ENCODE data around the gene CUEDC1. TPM values are rescaled to one million over a fixed set of nuclear protein-coding genes. Genes with fewer than 3 reads are reported as not detected.

The CUEDC1 gene
- total and polyA plus RNA-seq, 2 of the 13 experiments (the other 11 are each of a cell fraction or from before 2014, with no cell fraction given) = 7.4 to 12.9 TPM

- TF ChIP-seq HOXA3 (CRISPR knock-in tag; IDR thresholded peaks at IDR 0.05) (peak; percentile 98), ZC3H4 (CRISPR knock-in tag; IDR thresholded peaks at IDR 0.05; ENCODE audit: borderline replicate concordance) (peak; percentile 84), PATZ1 (CRISPR knock-in tag; IDR thresholded peaks at IDR 0.05) (peak; percentile 83), KMT2B (CRISPR knock-in tag; IDR thresholded peaks at IDR 0.05) (peak; percentile 100), FOXP1 (IDR thresholded peaks at IDR 0.05) (0 out of 2 replicates have a peak, but pooled peaks have one; percentile 60), FOXP1 (CRISPR knock-in tag; IDR thresholded peaks at IDR 0.05) (peak; percentile 59), MTF1 (CRISPR knock-in tag; IDR thresholded peaks at IDR 0.05) (no peak; the same call in 1 of the 2 replicates), ZNF451 (CRISPR knock-in tag; IDR thresholded peaks at IDR 0.05) (peak; percentile 99), ISX (CRISPR knock-in tag; conservative IDR thresholded peaks at IDR 0.05) (no peak; the same call in 1 of the 2 replicates), PRPF4 (IDR thresholded peaks at IDR 0.05; ENCODE audit: low read depth, low read length, poor library complexity, severe bottlenecking) (no peak), KDM4B (CRISPR knock-in tag; IDR thresholded peaks at IDR 0.05) (peak; percentile 81), TRAFD1 (CRISPR knock-in tag; IDR thresholded peaks at IDR 0.05; ENCODE audit: borderline replicate concordance) (peak; percentile 99), ZSCAN25 (CRISPR knock-in tag; IDR thresholded peaks at IDR 0.05) (peak; percentile 92)
- TF ChIP-seq, protein P1, sequence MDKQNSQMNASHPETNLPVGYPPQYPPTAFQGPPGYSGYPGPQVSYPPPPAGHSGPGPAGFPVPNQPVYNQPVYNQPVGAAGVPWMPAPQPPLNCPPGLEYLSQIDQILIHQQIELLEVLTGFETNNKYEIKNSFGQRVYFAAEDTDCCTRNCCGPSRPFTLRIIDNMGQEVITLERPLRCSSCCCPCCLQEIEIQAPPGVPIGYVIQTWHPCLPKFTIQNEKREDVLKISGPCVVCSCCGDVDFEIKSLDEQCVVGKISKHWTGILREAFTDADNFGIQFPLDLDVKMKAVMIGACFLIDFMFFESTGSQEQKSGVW (CRISPR knock-in tag; IDR thresholded peaks at IDR 0.05; ENCODE audit: borderline replicate concordance) = no peak; the same call in 1 of the 2 replicates
- TF ChIP-seq, protein P2, sequence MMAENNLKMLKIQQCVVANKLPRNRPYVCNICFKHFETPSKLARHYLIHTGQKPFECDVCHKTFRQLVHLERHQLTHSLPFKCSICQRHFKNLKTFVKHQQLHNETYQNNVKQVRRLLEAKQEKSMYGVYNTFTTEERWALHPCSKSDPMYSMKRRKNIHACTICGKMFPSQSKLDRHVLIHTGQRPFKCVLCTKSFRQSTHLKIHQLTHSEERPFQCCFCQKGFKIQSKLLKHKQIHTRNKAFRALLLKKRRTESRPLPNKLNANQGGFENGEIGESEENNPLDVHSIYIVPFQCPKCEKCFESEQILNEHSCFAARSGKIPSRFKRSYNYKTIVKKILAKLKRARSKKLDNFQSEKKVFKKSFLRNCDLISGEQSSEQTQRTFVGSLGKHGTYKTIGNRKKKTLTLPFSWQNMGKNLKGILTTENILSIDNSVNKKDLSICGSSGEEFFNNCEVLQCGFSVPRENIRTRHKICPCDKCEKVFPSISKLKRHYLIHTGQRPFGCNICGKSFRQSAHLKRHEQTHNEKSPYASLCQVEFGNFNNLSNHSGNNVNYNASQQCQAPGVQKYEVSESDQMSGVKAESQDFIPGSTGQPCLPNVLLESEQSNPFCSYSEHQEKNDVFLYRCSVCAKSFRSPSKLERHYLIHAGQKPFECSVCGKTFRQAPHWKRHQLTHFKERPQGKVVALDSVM (CRISPR knock-in tag; IDR thresholded peaks at IDR 0.05) = peak; percentile 83
- TF ChIP-seq, protein P3, sequence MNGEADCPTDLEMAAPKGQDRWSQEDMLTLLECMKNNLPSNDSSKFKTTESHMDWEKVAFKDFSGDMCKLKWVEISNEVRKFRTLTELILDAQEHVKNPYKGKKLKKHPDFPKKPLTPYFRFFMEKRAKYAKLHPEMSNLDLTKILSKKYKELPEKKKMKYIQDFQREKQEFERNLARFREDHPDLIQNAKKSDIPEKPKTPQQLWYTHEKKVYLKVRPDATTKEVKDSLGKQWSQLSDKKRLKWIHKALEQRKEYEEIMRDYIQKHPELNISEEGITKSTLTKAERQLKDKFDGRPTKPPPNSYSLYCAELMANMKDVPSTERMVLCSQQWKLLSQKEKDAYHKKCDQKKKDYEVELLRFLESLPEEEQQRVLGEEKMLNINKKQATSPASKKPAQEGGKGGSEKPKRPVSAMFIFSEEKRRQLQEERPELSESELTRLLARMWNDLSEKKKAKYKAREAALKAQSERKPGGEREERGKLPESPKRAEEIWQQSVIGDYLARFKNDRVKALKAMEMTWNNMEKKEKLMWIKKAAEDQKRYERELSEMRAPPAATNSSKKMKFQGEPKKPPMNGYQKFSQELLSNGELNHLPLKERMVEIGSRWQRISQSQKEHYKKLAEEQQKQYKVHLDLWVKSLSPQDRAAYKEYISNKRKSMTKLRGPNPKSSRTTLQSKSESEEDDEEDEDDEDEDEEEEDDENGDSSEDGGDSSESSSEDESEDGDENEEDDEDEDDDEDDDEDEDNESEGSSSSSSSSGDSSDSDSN (CRISPR knock-in tag; IDR thresholded peaks at IDR 0.05) = peak; percentile 89
Observed at GRCh38 chr17:57849874-57850754, 105.1 kb downstream of the CUEDC1 start, which contains the start of gene MRPS23 (continued).

All from HepG2 (cell line).